BJ (cell line): ENCODE data around the gene NPC1. TPM values are rescaled to one million over a fixed set of nuclear protein-coding genes. Genes with fewer than 3 reads are reported as not detected.

ENCODE experiments used
- CTCF ChIA-PET: fragments of 350-600 bp; formaldehyde crosslinking; extraction: SDS; loops from one replicate; lab custom pipeline; 2021; ENCODE audit warnings: antibody characterized with exemption, inconsistent platforms; lab: Yijun Ruan, JAX
- POLR2A ChIA-PET: fragments of 300-600 bp; sonication (Branson Sonifier 250); formaldehyde crosslinking; extraction: SDS; loops from one replicate; lab custom pipeline; 2021; ENCODE audit warnings: antibody characterized with exemption; lab: Charles Lee
- DNase-seq: peaks from one replicate; pipeline ENCODE4 v3.0.0-alpha.2; 2011; ENCODE audit warnings: low read depth
- H3K27me3 ChIP-seq: 2 replicates; pipeline ENCODE4 v1.6.0; 2011; ENCODE audit warnings: low read length; ENCODE audit not compliant: control insufficient read depth, insufficient read depth
- H3K36me3 ChIP-seq: 2 replicates; pipeline ENCODE4 v1.5.1; 2011; ENCODE audit warnings: low read length; ENCODE audit not compliant: control insufficient read depth, insufficient read depth
- H3K4me3 ChIP-seq: 2 replicates; pipeline ENCODE4 v1.5.1; 2011; ENCODE audit warnings: low read depth, mild to moderate bottlenecking, control low read depth, low read length
- CTCF ChIP-seq: IDR thresholded peaks from 2 replicates; pipeline ENCODE4 v1.5.1; 2011; ENCODE audit warnings: low read depth, mild to moderate bottlenecking, control low read depth, inconsistent platforms, low read length, moderate library complexity; ENCODE audit not compliant: insufficient read depth
- polyA plus RNA-seq: library from polyadenylated mRNA; depleted of rRNA; stranded (reverse); fragments of >200 nt; gene quantifications from 2 replicates; pipeline ENCODE4 v1.2.3, GENCODE V29; 2011; rRNA removed
- small RNA-seq: library from RNA; depleted of rRNA; stranded (forward); fragments of <200 nt; gene quantifications from one replicate; pipeline ENCODE3, GENCODE V24; 2012; ENCODE audit warnings: low replicate concordance, low read depth; ENCODE audit not compliant: insufficient read length

NPC1 gene
- polyA plus RNA-seq, 1 experiment = 54.5 TPM

GRCh38 chr18:23487738-23488570, 98.4 kb downstream of the NPC1 start:
- Histone ChIP-seq H3K4me3 (no peak overlapping the region), H3K36me3 (no peaks in the 10 kb centered on the region), H3K27me3 (no peaks in the 10 kb centered on the region)
- no peak for TF ChIP-seq CTCF
- ChIA-PET POLR2A (no interaction called here), CTCF (interaction anchor here (0.5 to 4.6 kb wide), 3 partner anchors 11 to 55 kb away, joined by 3 to 25 read pairs (median 3); no protein-coding TSS in a partner anchor)
- no peak for DNase-seq

- CTCF ChIA-PET = interaction anchor here (1.7 to 2.7 kb wide), 3 partner anchors 11 to 30 kb away, joined by 3 to 9 read pairs (median 5); no protein-coding TSS in a partner anchor
- POLR2A ChIA-PET = no interaction called here
- H3K27me3 ChIP-seq = no peaks in the 10 kb centered on the region
- peaks cover 3% of the 10 kb centered on the region; the same call in 1 of the 2 replicates for H3K36me3 ChIP-seq
- TF ChIP-seq CTCF = no peak
- DNase-seq = no peak
- H3K4me3 ChIP-seq = no peak overlapping the region
Measured at GRCh38 chr18:23485386-23485785, 100.9 kb downstream of the NPC1 start.

GRCh38 chr18:23484561-23485182, 101.6 kb downstream of the NPC1 start:
- DNase-seq = no peak
- H3K27me3 ChIP-seq = no peaks in the 10 kb centered on the region
- no peak overlapping the region for H3K4me3 ChIP-seq
- H3K36me3 ChIP-seq = peaks cover 5% of the 10 kb centered on the region; the same call in 1 of the 2 replicates
- no peak for TF ChIP-seq CTCF
- ChIA-PET POLR2A (no interaction called here), CTCF (interaction anchor here (1.7 to 2.7 kb wide), 2 partner anchors 10 to 14 kb away, joined by 3 to 9 read pairs; no protein-coding TSS in a partner anchor)

Small RNAs within 50 kb of the gene (small RNA-seq; reads per million reads assigned to genes)
- gene AC026634.1 (not detected), gene RF00019 (not detected)

Other genes starting within 250 kb of the NPC1 start
- gene RIOK3, start 133.2 kb downstream of the NPC1 start, polyA plus RNA-seq = 30.9 and 45.1 TPM in 2 replicates
- gene RMC1, start 83.0 kb downstream of the NPC1 start, polyA plus RNA-seq = 10.8 and 15.1 TPM in 2 replicates
- 4.3 and 4.7 TPM in 2 replicates for gene ANKRD29, start 76.4 kb upstream of the NPC1 start, polyA plus RNA-seq
- 5.6 and 6.6 TPM in 2 replicates for gene LAMA3, start 102.9 kb upstream of the NPC1 start, polyA plus RNA-seq